Hepatocyte (in vitro differentiated cells): ENCODE data around the gene ZBTB8B. TPM values are rescaled to one million over a fixed set of nuclear protein-coding genes. Genes with fewer than 3 reads are reported as not detected.
"Not testable (repeated sequence)": the region's sequence is repeated elsewhere in the genome, so short reads cannot be mapped to it uniquely, and the experiment has no call there.

ENCODE experiments used
- DNase-seq: peaks from one replicate; pipeline ENCODE4 v3.0.0-alpha.2; 2016; ENCODE audit warnings: low spot score
- H2AFZ ChIP-seq: fragments of 200-600 bp; sonication (generic); 2 replicates; pipeline ENCODE4 v1.6.0; 2016; ENCODE audit warnings: antibody characterized with exemption, mild to moderate bottlenecking
- H3K27ac ChIP-seq: fragments of 200-600 bp; sonication (generic); 2 replicates; pipeline ENCODE4 v1.5.1; 2016; ENCODE audit warnings: mild to moderate bottlenecking
- H3K27me3 ChIP-seq: fragments of 200-600 bp; sonication (generic); 2 replicates; pipeline ENCODE4 v1.6.1; 2016
- H3K36me3 ChIP-seq: fragments of 200-600 bp; sonication (generic); replicated peaks from 2 replicates; pipeline ENCODE4 v1.5.1; 2016; ENCODE audit warnings: low read depth; ENCODE audit not compliant: insufficient read depth
- H3K4me1 ChIP-seq: fragments of 200-600 bp; sonication (generic); 2 replicates; pipeline ENCODE4 v1.5.1; 2016; ENCODE audit warnings: mild to moderate bottlenecking, moderate library complexity; ENCODE audit not compliant: insufficient read depth
- H3K4me2 ChIP-seq: fragments of 200-600 bp; sonication (generic); 2 replicates; pipeline ENCODE4 v1.6.0; 2016
- H3K4me3 ChIP-seq: fragments of 200-600 bp; sonication (generic); 2 replicates; pipeline ENCODE4 v1.5.1; 2016; ENCODE audit warnings: mild to moderate bottlenecking
- H3K79me2 ChIP-seq: fragments of 200-600 bp; sonication (generic); 2 replicates; pipeline ENCODE4 v1.6.0; 2017; ENCODE audit warnings: mild to moderate bottlenecking
- H3K9me2 ChIP-seq: fragments of 200-600 bp; sonication (generic); replicated peaks from 2 replicates; pipeline ENCODE4 v1.6.0; 2017; ENCODE audit warnings: mild to moderate bottlenecking; ENCODE audit not compliant: insufficient read depth
- H3K9me3 ChIP-seq: fragments of 200-600 bp; sonication (generic); 2 replicates; pipeline ENCODE4 v1.5.1; 2016; ENCODE audit warnings: low read depth, mild to moderate bottlenecking
- H4K20me1 ChIP-seq: fragments of 200-600 bp; sonication (generic); 2 replicates; pipeline ENCODE4 v1.6.0; 2016; ENCODE audit warnings: mild to moderate bottlenecking; ENCODE audit not compliant: insufficient read depth, poor library complexity, severe bottlenecking
- CTCF ChIP-seq: fragments of 200-600 bp; sonication (generic); IDR thresholded peaks from 2 replicates; pipeline ENCODE4 v1.5.1; 2016; ENCODE audit warnings: antibody characterized with exemption, mild to moderate bottlenecking; ENCODE audit not compliant: poor library complexity
- EZH2 ChIP-seq: fragments of 200-600 bp; sonication (generic); IDR thresholded peaks from 2 replicates; pipeline ENCODE4 v1.6.1; 2016; ENCODE audit warnings: antibody characterized with exemption, mild to moderate bottlenecking, borderline replicate concordance
- EZH2phosphoT487 ChIP-seq: fragments of 200-600 bp; sonication (generic); IDR thresholded peaks from one replicate; pipeline ENCODE4 v1.6.1; 2018; ENCODE audit warnings: antibody characterized with exemption, mild to moderate bottlenecking, low read depth, moderate library complexity; ENCODE audit not compliant: unreplicated experiment, severe bottlenecking
- WGBS: methylation state at CpG from one replicate; pipeline ENCODE4 v1.1.6; 2016; ENCODE audit warnings: low lambda C conversion rate; ENCODE audit errors: missing lambda C conversion rate; 5-methylcytosine and 5-hydroxymethylcytosine counted together
- polyA plus RNA-seq: library from polyadenylated mRNA; unstranded; fragments of >200 nt; fragmentation: Nextera tagmentation; extraction: Ambion mirVana; gene quantifications from 2 replicates; pipeline ENCODE4 v1.2.1, GENCODE V29; 2016
- total RNA-seq: library from RNA; depleted of rRNA; stranded (reverse); fragments of >200 nt; gene quantifications from 2 replicates; pipeline ENCODE4 v1.2.3, GENCODE V29; 2014

Gene ZBTB8B
- total and polyA plus RNA-seq, 2 experiments from 2014 or later: 0.28 to 0.90 TPM

GRCh38 chr1:32447469-32448185 lies 17.2 kb upstream of the ZBTB8B start:
- no peaks in the 10 kb centered on the region for H3K4me1 ChIP-seq
- peak overlapping the region; percentile 34 for H3K4me3 ChIP-seq
- H3K79me2 ChIP-seq: no peaks in the 10 kb centered on the region
- H2AFZ ChIP-seq: peak overlapping the region; percentile 86
- peaks cover 4% of the 10 kb centered on the region for H3K9me3 ChIP-seq
- no peak for TF ChIP-seq CTCF
- TF ChIP-seq EZH2: no peak
- TF ChIP-seq EZH2phosphoT487: no peak
- no peaks in the 10 kb centered on the region for H4K20me1 ChIP-seq
- no peaks in the 10 kb centered on the region for H3K36me3 ChIP-seq
- no peaks in the 10 kb centered on the region for H3K27me3 ChIP-seq
- H3K4me2 ChIP-seq: peak overlapping the region; percentile 92
- DNase-seq: peak; percentile 62
- peak overlapping the region; percentile 67 for H3K27ac ChIP-seq
- 15% methylated on average over 13 of the region's 13 CpGs for WGBS
- H3K9me2 ChIP-seq: no peaks in the 10 kb centered on the region

GRCh38 chr1:32448186-32448772 lies 16.6 kb upstream of the ZBTB8B start:
- not testable (repeated sequence) for H3K36me3 ChIP-seq, H3K9me2 ChIP-seq, H3K4me1 ChIP-seq, H3K27me3 ChIP-seq, H4K20me1 ChIP-seq, H3K79me2 ChIP-seq, H3K9me3 ChIP-seq
- TF ChIP-seq CTCF: peak; percentile 84
- peak overlapping the region; percentile 92 for H3K4me2 ChIP-seq
- peak overlapping the region; percentile 67 for H3K27ac ChIP-seq
- 40% methylated on average over 12 of the region's 12 CpGs for WGBS
- peak; percentile 83 for DNase-seq
- H3K4me3 ChIP-seq: peak overlapping the region; percentile 34
- peak overlapping the region; percentile 86 for H2AFZ ChIP-seq

- Histone ChIP-seq H3K36me3 (no peaks in the 10 kb centered on the region), H3K9me2 (no peaks in the 10 kb centered on the region), H3K27me3 (no peaks in the 10 kb centered on the region), H3K27ac (no peak overlapping the region), H3K9me3 (peaks cover 4% of the 10 kb centered on the region), H2AFZ (no peak overlapping the region), H3K79me2 (no peaks in the 10 kb centered on the region), H4K20me1 (no peaks in the 10 kb centered on the region), H3K4me2 (no peak overlapping the region), H3K4me3 (no peak overlapping the region), H3K4me1 (no peaks in the 10 kb centered on the region)
- peak; percentile 27 for DNase-seq
- TF ChIP-seq EZH2phosphoT487 (no peak), EZH2 (no peak), CTCF (peak; percentile 9)
- 83% methylated on average over 12 of the region's 12 CpGs for WGBS
Observed at GRCh38 chr1:32448773-32449456, 16.0 kb upstream of the ZBTB8B start.

- not testable (repeated sequence) for H4K20me1 ChIP-seq, H3K9me2 ChIP-seq, DNase-seq, H3K9me3 ChIP-seq, H3K36me3 ChIP-seq, H3K4me2 ChIP-seq, H2AFZ ChIP-seq, H3K27me3 ChIP-seq, H3K4me3 ChIP-seq, H3K4me1 ChIP-seq, H3K79me2 ChIP-seq, H3K27ac ChIP-seq
- WGBS: 97% methylated on average over 5 of the region's 5 CpGs
Observed at GRCh38 chr1:32449457-32449831, 15.4 kb upstream of the ZBTB8B start.
